NCI-H128 (cell line): ENCODE data around the gene ZBTB21.

Source experiments
- DNase-seq: peaks from one replicate; lab custom pipeline; 2025; ENCODE audit not compliant: unreplicated experiment; lab: John Stamatoyannopoulos, UW

The ZBTB21 gene

GRCh38 chr21:42009831-42010506 is at the start of gene ZBTB21:
Gene ZBTB21 (minus strand): TSS chr21:42010360. CDS start chr21:41994095, 16,265 bp downstream.
- peak; percentile 97 for DNase-seq

GRCh38 chr21:42059721-42060120 is 49.6 kb upstream of the ZBTB21 start:
- no peak for DNase-seq

GRCh38 chr21:42059141-42059540 is 49.0 kb upstream of the ZBTB21 start:
- no peak for DNase-seq

GRCh38 chr21:42058631-42059111 is 48.5 kb upstream of the ZBTB21 start:
- no peak for DNase-seq

GRCh38 chr21:42057851-42058437 is 47.8 kb upstream of the ZBTB21 start:
- DNase-seq: no peak

GRCh38 chr21:42056996-42057689 is 47.0 kb upstream of the ZBTB21 start:
- peak; percentile 35 for DNase-seq

- no peak for DNase-seq
These were observed 46.3 kb upstream of the ZBTB21 start for GRCh38 chr21:42056468-42056867.

GRCh38 chr21:42055425-42055824 is 45.3 kb upstream of the ZBTB21 start:
- no peak for DNase-seq

GRCh38 chr21:42051788-42052187 is 41.6 kb upstream of the ZBTB21 start:
- no peak for DNase-seq

GRCh38 chr21:42049578-42050430 is 39.6 kb upstream of the ZBTB21 start:
- DNase-seq: no peak

GRCh38 chr21:42048870-42049577 is 38.9 kb upstream of the ZBTB21 start:
- no peak for DNase-seq

- no peak for DNase-seq
These were observed 37.9 kb upstream of the ZBTB21 start for GRCh38 chr21:42047821-42048613.

- no peak for DNase-seq
These were observed 34.8 kb upstream of the ZBTB21 start for GRCh38 chr21:42044871-42045495.

- no peak for DNase-seq
These were observed 33.8 kb upstream of the ZBTB21 start for GRCh38 chr21:42043961-42044360.

GRCh38 chr21:42043201-42043895 is 33.2 kb upstream of the ZBTB21 start:
- no peak for DNase-seq

- DNase-seq: no peak
These were observed 32.5 kb upstream of the ZBTB21 start for GRCh38 chr21:42042651-42043050.

- DNase-seq: no peak
These were observed 31.6 kb upstream of the ZBTB21 start for GRCh38 chr21:42041711-42042110.

- no peak for DNase-seq
These were observed 31.1 kb upstream of the ZBTB21 start for GRCh38 chr21:42041246-42041645.
